Measurements from ENCODE around the gene SERPINB1. TPM values are rescaled to one million over a fixed set of nuclear protein-coding genes. Genes with fewer than 3 reads are reported as not detected.
A peak's percentile ranks its signal among the peaks of the same experiment; 100 is the strongest.

The SERPINB1 gene
- 10 to 100 TPM; 24.8 to 79.0 (median 45.4) TPM for total RNA-seq

DNA sequence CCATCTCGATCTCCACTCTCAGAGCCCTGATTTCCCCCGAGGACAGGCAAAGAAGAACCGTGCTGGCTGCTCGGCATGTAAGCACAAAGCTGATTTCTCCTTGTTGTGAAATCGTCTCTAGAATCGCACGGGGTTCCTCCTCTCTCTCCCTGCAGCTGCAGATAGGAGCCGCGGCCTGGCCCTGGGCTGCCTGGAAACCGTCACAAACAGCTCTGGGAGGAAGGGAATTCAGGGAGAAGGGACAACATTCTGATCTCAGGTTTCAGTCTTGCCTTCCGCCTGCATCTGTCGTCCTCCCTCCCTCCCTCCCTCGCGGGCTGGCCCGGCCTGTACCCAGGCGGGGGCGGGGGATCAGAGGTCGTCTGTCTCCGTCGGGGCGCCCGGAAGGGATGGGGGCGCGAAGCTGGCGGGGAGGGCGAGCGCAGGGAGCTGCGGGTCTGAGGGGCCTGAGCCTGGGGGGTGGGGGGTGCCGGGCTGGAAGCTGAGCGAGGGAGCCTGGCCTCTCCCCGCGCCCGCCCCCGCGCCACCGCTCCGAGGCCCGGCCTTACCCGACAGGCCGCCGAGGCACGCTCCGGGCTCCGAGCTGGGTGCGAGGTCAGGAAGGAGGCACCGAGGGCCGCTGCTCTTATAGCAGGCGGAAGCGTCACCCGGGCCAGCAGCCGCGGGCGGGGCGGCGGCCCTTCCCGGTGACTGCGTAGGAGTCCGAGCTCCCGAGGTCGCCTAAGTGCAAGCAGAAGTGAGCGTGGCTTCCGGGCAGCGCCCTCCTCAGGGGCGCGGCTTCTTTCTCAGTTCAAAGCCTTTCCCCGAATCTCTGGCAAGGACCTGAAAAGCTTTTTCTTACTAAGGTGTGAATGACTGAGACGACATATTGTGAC, at the start of gene SERPINB1:
SERPINB1 (minus strand) TSS at position 600 of the 875 bp plus-strand sequence. CDS start 1,277 bp downstream, outside the sequence.
- TF ChIP-seq, protein P1, sequence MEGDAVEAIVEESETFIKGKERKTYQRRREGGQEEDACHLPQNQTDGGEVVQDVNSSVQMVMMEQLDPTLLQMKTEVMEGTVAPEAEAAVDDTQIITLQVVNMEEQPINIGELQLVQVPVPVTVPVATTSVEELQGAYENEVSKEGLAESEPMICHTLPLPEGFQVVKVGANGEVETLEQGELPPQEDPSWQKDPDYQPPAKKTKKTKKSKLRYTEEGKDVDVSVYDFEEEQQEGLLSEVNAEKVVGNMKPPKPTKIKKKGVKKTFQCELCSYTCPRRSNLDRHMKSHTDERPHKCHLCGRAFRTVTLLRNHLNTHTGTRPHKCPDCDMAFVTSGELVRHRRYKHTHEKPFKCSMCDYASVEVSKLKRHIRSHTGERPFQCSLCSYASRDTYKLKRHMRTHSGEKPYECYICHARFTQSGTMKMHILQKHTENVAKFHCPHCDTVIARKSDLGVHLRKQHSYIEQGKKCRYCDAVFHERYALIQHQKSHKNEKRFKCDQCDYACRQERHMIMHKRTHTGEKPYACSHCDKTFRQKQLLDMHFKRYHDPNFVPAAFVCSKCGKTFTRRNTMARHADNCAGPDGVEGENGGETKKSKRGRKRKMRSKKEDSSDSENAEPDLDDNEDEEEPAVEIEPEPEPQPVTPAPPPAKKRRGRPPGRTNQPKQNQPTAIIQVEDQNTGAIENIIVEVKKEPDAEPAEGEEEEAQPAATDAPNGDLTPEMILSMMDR (IDR thresholded peaks at IDR 0.05): peak in 2 of 4 experiments; percentile 6 to 40
- TF ChIP-seq POLR2A (IDR thresholded peaks at IDR 0.05) (peak; percentile 87 to 91), POLR2AphosphoS5 (IDR thresholded peaks at IDR 0.05) (peak; percentile 93), EP300 (IDR thresholded peaks at IDR 0.05) (no peak)
- Histone ChIP-seq H3K4me1 (peaks cover 4 to 62% (median 19%) of the 10 kb centered on the region in 3 donors), H3K9me3 (no peaks in the 10 kb centered on the region), H3K27me3 (no peaks in the 10 kb centered on the region), H3K27ac (peak within 1 kb of the TSS; percentile 95 to 99 (median 98)), H3K36me3 (peaks cover 0 to 32% of the 10 kb centered on the region in 2 donors), H3K4me3 (peak within 1 kb of the TSS; percentile 66 to 79)
- ATAC-seq: peak; percentile 88
- WGBS, 2 donors (ENCODE audit: low coverage in 1 of 2): 8% methylated on average over 7 of the region's 67 CpGs; no CpG with 5 or more reads in 1 of the 2 donors

DNA sequence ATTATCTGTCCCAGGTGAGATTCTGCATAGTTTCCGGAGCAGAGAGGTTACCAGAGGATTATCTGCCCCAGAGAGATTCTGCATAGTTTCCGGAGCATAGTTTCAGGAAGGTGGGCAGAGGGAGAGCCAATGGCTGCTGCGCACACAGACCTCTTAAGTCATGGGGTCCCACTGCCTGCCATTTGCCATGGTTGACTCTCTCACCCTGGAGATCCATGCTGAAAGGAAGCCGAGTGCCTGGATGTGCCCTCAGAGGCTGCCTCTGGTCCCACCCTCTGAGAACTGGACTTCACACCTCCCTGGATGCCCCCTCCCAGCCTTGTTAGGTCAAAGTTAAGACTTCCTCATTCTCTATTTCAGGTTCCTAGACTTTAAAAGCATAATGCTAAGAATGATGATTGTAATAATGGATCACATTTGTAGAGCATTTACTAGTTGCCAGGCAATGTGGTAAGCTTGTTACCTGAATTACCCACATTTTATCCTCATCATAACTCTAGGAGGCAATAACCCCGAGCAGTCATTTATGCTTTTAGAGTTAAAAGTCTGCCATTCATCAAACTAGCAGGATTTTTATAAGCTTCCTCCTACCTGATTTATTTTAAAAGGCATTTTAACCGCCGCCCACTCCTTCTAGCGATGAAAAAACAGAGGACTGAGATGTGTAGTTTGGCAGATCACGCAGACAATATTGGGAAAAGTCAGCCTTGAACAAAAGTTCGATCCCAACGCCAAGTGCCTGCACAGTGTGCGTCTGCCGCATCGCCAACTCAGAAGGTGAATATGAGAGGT, 49.5 kb upstream of the SERPINB1 start:
- TF ChIP-seq, protein P1 (IDR thresholded peaks at IDR 0.05): no peak
- TF ChIP-seq POLR2AphosphoS5 (IDR thresholded peaks at IDR 0.05) (no peak), EP300 (IDR thresholded peaks at IDR 0.05) (no peak), POLR2A (IDR thresholded peaks at IDR 0.05) (no peak)
- no peaks in the 10 kb centered on the region for H3K9me3 ChIP-seq
- no peak for ATAC-seq
- no peak overlapping the region for H3K4me3 ChIP-seq
- H3K27me3 ChIP-seq: no peaks in the 10 kb centered on the region
- H3K4me1 ChIP-seq: no peaks in the 10 kb centered on the region
- H3K36me3 ChIP-seq: peaks cover 0 to 69% of the 10 kb centered on the region in 2 donors
- WGBS, 2 donors (ENCODE audit: low coverage in 1 of 2): 83 to 91% methylated on average over 4 to 9 of the region's 14 CpGs
- no peak overlapping the region for H3K27ac ChIP-seq

DNA sequence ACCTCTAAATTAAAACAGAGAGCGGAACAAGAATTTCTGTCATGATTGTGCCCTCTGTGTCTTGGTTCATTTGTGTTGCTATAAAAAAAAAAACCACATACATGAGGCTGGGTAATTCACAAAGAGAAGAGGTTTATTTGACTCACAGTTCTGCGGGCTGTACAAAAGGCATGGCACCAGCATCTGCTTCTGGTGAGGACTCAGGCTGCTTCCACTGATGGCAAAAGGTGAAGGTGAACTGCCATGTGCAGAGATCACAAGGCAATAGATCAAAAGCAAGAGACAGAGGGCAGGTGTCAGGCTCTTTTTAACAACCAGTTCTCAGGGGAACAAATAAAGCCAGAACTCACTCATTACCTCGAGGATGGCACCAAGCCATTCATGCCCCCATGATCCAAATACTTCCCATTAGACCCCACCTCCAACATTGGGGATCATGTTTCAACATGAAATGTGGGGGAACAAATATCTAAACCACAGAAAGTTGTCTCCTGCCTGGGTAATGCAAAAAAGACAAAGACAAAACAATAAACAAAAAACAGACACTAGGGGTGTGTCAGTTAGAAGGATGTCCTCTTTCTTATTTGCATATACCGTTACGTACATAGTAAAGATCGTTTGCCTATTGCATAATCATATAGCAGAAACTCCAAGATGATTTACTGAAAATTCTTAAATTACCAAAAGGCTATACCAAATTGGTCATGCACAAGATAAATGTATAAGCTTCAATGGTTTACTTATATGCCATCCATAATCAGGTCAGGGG, 44.5 kb upstream of the SERPINB1 start:
- H3K4me1 ChIP-seq: no peaks in the 10 kb centered on the region
- peaks cover 0 to 25% of the 10 kb centered on the region in 2 donors for H3K36me3 ChIP-seq
- H3K9me3 ChIP-seq: no peaks in the 10 kb centered on the region
- H3K27me3 ChIP-seq: no peaks in the 10 kb centered on the region
- WGBS, 2 donors (ENCODE audit: low coverage in 1 of 2): 63 to 72% methylated on average over 6 of the region's 6 CpGs
- no peak overlapping the region for H3K4me3 ChIP-seq
- TF ChIP-seq POLR2AphosphoS5 (IDR thresholded peaks at IDR 0.05): no peak
- no peak for TF ChIP-seq POLR2A (IDR thresholded peaks at IDR 0.05)
- TF ChIP-seq EP300 (IDR thresholded peaks at IDR 0.05): no peak
- H3K27ac ChIP-seq: no peak overlapping the region
- no peak for ATAC-seq

DNA sequence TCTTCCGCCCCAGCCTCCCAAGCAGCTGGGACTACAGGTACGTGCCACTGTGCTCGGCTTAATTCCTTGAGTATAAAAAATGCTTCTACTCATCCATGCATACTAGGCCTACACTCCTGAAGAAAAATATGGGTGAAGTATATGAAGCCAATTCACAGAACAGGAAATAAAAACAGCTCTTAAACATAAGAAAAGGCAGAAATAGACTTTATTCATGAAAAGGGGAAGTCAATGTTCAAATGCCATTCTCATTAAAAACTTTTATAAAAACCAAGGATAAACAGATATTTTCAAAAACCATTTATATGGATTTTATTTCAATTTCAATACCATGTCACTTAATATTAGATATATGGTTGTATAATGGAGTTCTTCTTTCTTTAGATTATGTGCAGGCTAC, 43.1 kb upstream of the SERPINB1 start:
- Histone ChIP-seq H3K4me1 (no peaks in the 10 kb centered on the region), H3K27me3 (no peaks in the 10 kb centered on the region), H3K27ac (no peak overlapping the region), H3K4me3 (no peak overlapping the region), H3K36me3 (peaks cover 0 to 12% of the 10 kb centered on the region in 2 donors), H3K9me3 (no peaks in the 10 kb centered on the region)
- TF ChIP-seq POLR2AphosphoS5 (IDR thresholded peaks at IDR 0.05): no peak
- TF ChIP-seq, protein P1 (IDR thresholded peaks at IDR 0.05): no peak
- TF ChIP-seq EP300 (IDR thresholded peaks at IDR 0.05): no peak
- no peak for TF ChIP-seq POLR2A (IDR thresholded peaks at IDR 0.05)
- no peak for ATAC-seq
- WGBS, 2 donors (ENCODE audit: low coverage in 1 of 2): 93 to 97% methylated on average over 3 of the region's 3 CpGs

All from gastroesophageal sphincter (tissue), 4 donors.